GM18867 (cell line): ENCODE data around the gene PPARGC1A.

Experiments
- ATAC-seq: cut with Tn5 transposase; IDR thresholded peaks from one replicate; pipeline ENCODE4 v1.9.1; 2021; ENCODE audit warnings: mild to moderate bottlenecking, moderate library complexity; ENCODE audit not compliant: unreplicated experiment

Gene PPARGC1A

DNA sequence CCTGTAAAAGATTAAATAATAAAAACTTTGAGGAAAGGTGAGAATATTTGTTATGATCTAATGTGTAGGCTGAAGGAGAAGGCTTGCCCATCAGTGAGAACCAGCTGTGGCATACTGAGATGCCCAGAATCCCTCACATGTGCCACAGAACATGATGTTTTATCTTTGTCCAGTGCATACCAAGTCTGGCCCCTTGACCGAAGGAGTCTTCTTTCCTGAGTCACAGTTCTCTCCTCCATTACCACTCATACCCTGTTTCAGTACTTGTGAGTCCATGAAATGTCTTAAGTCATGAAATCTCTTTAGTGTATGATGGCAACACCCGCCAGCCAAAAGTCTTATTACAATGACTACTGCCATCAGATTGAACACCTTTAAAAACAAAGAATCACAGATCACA, 42.7 kb downstream of the PPARGC1A start:
- no peak for ATAC-seq

DNA sequence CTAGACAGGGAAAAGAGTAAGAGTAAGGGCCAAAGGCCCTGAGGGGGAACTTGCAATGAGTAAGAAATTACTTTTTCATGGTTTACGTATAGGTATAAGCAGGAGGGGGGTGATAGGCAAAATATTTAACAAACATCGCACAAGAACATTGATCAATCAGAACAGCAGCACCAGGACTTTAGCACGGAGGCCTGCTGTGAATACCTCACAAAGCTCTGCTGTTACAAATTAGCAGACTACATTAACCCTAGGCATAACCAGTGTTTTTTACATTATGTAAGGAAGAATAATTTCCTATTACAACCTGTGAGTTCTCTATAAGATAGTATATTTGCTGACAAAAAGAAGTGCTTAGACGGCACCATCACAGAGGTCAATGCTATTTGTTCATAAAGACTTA, 44.9 kb downstream of the PPARGC1A start:
- no peak for ATAC-seq

DNA sequence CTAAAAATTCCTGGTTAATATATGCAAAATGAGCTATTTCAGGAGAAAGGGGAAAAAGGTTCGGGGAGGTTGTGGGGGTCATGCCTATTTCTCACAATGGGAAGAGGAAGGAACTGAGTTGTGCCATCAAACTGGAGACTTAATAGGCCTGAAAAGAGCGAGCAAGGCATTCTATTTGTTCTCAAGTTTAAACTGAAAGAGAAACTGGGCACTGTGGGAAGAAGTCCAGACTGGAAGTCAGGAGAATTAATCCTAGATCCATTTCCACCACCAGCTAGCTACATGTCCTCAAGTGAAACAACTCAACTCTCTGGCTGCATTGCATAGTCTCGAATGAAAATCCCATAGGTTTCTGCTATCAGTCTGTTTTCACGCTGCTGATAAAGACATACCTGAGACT, 50.6 kb downstream of the PPARGC1A start:
- ATAC-seq: no peak

DNA sequence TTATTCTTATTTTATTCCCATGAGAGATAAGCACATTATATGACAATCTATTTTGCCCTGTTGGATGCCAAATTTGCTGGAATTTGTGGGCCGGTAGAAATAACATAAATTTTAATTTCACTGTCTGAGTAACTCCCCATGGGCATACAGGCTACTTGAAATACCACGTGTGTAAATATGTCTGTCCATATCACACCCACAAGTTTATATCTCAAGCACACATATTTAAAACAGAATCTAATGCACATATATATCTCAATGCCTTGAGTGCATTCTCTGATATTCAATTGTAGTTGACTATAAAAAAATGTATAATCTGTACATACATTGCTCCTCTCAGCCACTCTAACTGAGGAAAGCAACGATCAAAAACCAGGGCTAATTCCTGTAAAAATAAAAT, 51.2 kb downstream of the PPARGC1A start:
- no peak for ATAC-seq

DNA sequence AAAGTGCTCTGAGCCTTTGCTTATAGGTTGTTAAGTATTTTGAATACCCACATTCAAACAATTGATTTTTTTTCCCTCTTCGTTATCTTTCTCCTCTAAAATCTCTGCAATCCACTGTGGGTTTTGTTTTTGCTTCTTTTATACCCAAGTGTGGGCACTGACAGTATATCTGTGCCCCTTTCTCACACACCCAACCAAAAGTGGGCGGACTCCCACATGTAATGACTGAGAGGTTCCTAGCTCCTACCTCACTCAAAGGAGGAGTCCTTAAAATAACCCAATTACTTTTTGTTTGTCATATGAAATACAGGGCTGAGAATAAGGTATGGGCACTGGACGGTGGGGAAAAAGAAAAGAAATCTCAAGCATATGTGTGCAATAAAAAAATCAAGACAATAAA, 51.7 kb downstream of the PPARGC1A start:
- ATAC-seq: no peak

DNA sequence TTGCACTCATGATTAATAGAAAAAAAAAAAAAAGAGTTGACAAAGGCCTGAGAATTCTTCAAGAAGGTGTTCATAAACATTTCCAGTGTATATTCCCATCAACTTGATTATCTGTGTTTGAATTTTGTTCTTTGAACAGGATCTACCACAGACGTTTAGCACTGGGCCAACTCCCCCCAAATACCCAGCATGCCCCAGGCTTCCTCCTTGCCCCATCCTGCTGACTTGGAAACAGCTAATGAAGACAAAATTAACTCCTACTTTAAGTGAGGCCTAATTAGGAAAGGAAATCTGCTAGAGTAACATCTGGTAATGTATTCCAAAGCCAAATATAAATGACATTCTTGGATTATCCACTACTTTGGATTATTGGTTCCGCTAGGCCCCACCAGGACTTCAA, 52.5 kb downstream of the PPARGC1A start:
- no peak for ATAC-seq

DNA sequence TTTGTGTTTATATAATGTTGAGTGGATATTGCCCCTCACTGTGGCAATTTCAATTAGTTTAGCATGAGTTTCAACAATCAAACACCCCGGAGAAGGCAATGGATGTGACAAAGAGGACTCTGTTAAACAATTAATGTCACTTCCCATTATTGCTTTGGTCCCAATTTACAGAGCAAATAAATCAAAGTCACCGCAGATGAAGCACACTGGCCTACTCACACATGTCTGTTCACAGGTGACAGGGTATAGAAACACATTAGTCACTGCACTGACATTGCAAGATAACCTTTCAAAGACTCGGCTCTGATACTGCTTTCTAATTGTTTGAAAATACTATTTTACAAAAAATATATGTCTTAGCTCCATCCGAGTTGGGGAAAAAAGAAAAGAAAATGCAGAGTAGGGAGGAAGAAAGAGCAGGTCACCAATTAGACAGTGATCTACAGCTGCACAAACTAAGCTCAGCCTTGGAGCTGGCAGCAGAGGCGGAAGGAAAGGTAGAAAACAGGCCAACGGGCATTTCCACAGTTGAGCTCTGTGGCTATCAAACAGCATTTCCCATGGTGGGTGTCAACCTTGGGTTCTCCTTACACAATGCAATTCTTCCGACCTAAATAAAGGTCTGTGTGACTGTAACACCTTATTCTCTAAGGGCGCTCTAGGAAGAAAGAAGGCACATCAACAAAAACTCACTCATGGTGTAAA, 53.9 kb downstream of the PPARGC1A start:
- no peak for ATAC-seq

DNA sequence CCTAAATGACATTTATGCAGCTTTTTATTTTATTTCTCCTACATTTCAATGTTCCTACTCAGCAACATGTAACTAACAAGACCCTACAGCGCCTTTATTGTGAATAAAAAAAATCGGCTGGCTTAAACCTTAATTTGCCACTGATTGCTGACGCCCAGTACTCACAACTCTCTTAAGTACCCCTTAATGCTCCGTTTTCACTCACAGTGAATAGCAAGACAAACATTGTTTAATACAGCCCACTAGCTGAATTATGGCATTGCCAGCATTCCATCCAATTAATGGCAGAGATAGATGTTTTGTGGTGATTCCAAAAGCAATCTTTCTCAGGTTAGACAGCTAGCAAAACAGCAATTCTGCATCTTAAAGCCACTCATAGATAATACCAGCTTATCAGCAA, 61.1 kb downstream of the PPARGC1A start:
- ATAC-seq: no peak

DNA sequence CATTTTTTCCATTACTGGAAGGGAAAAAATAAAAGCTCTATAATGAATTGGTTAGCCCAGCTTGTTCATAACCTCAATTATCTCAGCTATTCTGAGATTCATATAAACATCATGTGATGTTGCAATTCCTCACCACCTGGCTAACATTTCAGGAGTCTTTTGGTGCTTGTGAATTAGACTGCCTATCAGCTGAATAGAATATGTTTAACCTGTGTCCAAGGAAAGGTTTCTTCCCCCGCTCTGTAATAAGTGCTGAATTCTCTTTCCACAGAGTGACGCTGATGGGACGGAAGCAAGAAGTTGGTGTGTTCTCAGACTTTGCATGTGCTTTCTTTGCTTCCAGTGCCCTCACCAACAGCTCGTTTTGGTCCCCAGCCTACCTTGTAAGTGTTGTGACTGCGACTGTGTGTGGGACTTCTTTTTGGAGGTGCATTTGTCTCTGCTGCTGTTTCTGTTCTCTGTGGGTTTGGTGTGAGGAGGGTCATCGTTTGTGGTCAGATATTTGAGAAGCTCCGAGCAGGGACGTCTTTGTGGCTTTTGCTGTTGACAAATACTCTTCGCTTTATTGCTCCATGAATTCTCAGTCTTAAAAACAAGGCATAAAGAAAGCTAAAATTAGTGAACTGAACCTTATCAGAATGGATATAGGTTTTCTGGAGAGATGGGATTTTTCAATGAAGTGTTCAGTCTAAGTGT, 61.7 kb downstream of the PPARGC1A start:
- no peak for ATAC-seq

DNA sequence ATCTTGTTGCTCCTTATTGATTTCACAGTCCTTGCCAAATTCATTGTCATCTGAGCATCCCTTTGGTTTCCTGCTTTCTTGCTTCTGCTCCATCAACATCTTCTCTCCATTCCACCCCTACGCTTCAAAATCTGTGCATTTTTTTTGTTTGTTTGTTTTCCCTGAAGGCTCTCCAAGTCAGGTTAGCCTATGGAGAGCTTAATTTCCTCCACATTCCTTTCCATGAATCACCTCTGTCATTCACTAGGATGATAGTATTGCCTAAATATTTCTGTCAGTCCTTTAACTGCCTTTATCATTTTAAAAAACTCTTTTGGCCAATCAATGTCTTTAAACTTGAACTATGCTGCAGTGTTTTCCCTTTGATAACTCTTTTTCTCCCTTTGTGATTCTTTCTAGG, 67.7 kb downstream of the PPARGC1A start:
- ATAC-seq: no peak

DNA sequence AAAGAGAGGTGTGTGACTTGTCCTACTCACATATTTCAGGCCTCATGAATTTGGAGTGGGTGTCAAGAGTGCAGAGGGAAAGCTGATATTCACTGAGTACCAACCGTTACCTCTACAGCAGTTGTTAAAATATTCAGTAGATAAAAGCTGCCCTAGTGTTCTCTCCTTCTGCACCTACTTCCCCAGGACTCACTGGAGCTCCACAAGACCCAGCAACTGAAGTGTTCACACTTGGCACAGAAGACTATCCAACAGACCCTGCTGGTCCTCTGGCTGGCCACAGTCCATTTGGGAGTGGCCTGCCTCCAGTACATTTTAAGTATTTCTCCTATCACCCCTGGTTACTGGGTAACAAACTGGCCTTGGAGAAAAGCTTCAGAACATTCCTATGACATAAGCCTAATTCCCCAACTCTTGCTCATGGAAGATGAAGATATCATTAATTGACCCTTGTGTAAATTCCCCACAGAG, 70.8 kb downstream of the PPARGC1A start:
- ATAC-seq: no peak

DNA sequence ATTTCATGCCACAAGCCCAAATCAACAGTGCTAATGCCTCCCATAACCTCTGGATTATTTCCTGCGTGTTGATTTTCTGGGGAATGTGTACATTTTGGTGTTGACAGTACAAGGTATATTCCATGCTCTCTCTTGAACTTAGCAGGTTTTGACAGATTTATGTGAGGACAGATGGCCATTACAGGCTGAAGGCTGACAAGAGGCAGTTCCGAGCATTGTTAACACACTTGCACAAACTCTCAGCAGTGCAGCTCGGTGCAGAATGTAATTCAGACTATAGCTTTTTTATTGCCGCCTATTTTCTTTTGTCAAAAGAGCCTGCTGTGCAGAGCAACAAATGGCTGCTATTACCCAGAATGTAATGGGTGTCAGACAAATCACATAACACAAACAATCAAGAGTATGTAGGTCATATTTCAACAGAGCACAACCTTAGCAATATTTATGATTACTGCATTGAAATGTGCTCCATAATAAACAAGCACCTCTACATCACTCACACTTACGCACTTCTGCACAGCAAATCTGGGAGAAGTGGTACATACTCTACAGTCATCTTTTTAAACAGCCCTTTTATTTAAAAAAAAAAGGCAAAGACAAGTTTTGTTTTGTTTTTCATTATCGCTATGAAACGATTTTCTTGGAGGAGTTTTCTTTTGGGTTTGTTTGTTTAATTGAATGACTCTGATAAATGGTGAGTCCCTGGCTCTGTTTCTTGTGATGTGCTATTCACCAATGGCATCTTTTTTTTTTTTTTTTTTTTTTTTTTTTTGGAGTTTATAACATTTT, 71.6 kb downstream of the PPARGC1A start:
- ATAC-seq: no peak

DNA sequence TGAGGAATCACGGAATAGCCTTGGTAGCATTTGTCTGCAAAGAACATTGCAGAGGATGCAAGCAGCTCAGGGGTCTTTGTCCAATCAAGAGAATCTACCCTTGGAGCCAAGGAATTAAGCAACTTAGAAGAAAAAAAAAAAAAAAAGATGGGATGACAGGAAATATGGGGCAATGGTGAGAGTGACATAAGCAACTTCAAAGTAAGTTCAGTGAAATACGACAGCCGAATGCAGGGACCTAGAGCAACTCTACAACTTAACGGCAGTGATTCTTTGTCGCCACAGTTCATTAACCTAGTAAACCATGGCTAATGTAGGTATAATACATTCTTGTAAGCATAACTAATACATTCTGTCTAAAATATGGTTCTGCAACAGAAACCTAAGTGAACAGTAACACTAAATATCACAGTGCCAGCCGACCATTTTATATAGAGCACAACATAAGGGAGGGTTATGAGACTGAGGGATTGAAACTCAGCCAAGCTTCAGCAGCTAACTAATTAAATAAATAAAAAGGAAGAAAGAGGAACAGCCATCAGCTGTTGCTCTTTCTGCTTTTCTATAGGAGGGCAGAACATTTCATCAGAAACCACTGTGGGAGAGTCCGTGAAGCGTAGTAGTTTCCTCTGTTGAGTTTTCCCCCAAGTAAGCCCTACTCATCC, 74.7 kb downstream of the PPARGC1A start:
- ATAC-seq: no peak

DNA sequence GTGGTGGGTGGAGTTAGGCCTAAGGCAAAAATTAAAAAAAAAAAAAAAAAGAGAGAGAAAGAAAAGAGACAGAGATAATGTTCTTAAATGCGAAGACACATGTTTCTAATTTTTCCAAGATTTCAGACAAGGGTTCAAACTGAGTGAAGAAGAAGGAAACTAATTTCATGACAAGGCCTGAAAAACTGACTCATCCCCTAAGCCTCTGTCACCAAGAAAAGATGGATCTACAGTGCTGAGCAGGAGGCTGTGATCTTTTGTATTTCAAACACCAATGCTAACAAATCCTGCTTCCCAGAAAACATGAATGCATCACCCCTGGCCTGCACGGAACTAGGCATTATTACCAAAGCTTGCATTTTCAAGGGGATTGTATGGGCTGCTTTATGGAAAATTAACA, 75.3 kb downstream of the PPARGC1A start:
- ATAC-seq: no peak

DNA sequence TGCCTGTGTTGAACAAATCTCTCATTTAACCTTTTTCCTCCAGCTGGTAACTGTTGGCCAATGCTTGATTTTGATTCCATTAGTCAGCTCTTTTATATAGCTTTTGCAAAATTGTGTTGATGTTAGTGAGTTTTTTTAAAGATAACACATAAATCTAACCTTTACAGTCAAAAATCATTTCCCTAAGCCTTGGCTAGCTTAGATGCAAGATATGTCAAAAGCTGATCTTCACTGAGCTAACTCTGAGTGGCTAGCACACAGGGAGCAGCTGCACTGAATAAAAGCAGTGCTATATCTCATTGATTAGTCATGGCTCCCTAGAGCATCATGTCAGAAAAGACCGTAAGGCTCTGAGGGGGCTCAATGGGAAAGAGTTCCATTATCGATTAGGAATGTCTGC, 78.7 kb downstream of the PPARGC1A start:
- no peak for ATAC-seq

DNA sequence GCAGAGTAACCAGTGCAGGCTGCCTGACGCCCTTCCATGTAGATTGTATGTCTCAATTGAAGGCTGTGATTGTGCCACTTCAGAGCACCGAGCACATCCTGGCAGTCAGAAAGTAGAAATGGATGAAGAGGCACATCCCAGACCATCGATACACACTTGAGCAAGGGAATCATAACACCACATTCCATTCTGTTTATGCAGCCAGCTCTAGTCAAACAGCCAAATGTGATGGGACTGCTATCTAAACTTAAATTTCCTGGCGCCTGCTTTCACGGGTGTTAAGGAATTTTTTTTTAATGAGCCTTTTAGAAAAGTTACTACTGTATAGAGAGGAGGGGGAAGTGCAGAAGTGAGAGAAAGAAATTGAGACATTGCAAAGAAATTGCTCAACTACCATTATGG, 84.4 kb downstream of the PPARGC1A start:
- ATAC-seq: no peak

DNA sequence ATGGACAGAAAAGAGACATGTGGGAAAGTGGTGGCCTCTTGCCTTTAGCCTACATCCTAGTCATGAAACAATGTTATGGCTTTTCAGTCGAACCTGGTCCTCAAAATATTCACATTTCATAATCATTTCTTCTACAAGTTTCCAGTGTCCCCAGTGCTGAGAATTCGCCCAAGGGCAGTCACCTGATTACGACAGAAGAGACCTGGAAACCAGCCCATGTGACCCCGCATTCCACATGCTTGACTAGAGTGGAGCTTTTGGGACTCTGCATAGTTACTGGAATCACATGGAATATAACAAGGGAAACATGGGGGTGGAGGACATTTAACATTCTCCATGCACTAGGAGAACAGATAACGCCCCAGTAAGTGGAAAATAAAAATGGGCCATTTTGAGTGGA, 100.1 kb downstream of the PPARGC1A start:
- no peak for ATAC-seq

DNA sequence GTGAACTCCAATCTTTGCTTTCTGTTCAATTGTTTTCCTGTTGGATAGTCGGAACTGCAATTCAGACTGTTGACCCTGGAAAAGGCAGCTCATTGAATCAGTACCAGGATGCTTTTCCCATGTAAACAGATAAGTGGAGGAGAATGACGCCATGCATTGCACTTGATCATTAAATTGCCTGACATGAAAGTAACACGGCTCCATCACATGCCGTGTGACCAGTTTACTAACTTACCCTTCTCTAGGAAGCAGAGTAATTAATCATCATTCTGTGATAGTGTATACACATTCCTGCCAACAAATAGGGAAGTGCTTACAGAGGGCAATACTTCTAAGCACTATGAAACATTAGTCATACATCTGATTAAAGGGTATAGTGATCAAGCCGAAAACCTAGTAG, 101.4 kb downstream of the PPARGC1A start:
- ATAC-seq: no peak

DNA sequence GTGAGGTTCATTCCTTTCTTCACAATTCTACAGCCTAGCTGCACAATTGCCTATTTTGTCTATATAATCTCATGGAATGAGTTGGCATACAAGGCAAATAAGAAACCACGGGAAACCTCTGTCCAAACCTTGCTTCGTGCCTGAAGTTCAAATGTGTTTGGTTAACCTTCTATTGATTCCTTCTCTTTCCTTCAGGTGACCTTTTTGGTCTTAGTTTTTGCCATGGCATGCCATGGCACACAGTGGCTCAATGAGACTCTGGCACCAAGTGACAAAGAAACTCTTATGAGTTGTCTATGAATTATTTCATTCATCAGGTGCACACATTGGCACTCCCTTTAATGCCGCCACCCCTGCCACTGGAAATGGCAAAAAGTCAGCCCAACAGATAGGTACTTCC, 101.8 kb downstream of the PPARGC1A start:
- no peak for ATAC-seq

DNA sequence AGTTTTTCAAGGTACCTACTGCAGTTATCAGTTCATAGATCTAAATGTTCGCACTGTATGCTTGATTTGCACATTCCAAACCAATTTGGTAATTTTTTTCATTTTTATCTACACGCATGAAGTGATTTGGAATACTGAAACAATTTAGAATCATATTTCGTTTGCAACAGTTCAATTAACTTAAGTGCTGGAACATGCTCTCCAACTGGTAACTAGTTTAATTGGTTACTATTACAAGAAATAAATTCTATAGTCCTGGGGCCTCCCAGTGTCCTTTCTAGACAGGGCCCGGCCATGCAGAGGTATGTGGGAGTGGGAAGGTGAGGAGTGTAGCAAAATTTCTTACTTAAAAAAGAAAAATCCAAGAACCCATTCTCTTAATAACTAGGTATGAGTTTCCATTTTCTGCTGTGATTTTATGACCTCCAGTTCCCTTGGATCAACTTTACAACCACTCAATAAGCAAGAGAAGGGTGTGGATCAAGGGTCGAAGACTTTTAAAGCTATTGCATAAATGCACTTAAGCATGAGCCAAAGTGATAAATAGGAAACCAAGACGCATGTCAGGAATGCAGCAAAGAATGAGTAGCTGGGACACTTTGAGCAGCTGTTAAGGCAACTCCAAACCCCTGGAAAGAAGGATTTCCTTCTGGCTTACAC, 106.9 kb downstream of the PPARGC1A start:
- ATAC-seq: no peak

DNA sequence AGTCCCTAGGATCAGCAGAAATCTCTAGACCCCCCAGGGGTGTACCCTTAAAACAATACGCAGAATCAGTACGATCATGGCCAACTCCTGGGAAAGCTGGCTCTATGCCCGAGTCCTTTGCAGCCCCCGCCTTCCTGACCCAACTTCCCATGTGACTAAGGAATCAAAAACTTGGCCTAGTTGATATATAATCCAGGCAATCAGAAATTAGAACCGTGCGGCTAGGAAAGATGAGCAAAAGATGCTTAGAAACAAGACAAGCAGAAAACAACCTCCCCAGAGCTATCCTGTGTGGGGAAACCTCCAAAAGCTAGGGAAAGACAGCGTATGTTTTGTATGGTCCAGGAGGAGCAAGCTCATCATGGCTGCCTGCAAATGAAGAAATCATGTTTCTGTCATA, 110.0 kb downstream of the PPARGC1A start:
- ATAC-seq: no peak
